OCI-M2 (cell line): ENCODE data around the gene OGFR.

Experiments
- DNase-seq: peaks from one replicate; lab custom pipeline; 2025; ENCODE audit not compliant: unreplicated experiment; lab: John Stamatoyannopoulos, UW

OGFR gene

GRCh38 chr20:62799459-62799858, 5.2 kb upstream of the OGFR start:
- DNase-seq: no peak

DNA sequence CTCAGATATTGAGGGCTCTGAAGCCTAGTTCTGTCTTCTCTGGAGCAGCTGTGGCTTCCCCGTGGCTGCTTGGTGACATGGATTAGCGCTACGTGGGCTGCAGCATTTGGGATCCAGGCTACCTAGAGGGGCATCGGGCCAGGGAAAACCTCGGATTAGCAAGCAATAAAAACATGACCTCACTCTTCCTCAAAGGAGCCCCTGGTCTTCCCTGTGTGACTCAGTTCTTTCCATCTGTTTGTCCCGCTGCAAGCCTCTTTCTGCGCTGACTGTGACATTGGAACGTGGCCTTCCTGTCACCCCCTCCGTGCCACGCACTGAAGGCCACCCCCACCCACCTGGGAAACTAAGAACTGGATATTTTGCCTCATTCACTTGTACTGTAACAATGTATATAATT, 4.8 kb upstream of the OGFR start:
- DNase-seq: no peak

- DNase-seq: no peak
Measured at GRCh38 chr20:62800314-62801259, 4.0 kb upstream of the OGFR start.

- no peak for DNase-seq
Measured at GRCh38 chr20:62801284-62802010, 3.2 kb upstream of the OGFR start.

GRCh38 chr20:62802026-62802712, 2.5 kb upstream of the OGFR start:
- DNase-seq: no peak

- DNase-seq: no peak
Measured at GRCh38 chr20:62804021-62804626, 511 bp upstream of the OGFR start.

GRCh38 chr20:62805155-62805710, 598 bp downstream of the OGFR start:
- DNase-seq: no peak

- no peak for DNase-seq
Measured at GRCh38 chr20:62805711-62806382, 1.2 kb downstream of the OGFR start.

DNA sequence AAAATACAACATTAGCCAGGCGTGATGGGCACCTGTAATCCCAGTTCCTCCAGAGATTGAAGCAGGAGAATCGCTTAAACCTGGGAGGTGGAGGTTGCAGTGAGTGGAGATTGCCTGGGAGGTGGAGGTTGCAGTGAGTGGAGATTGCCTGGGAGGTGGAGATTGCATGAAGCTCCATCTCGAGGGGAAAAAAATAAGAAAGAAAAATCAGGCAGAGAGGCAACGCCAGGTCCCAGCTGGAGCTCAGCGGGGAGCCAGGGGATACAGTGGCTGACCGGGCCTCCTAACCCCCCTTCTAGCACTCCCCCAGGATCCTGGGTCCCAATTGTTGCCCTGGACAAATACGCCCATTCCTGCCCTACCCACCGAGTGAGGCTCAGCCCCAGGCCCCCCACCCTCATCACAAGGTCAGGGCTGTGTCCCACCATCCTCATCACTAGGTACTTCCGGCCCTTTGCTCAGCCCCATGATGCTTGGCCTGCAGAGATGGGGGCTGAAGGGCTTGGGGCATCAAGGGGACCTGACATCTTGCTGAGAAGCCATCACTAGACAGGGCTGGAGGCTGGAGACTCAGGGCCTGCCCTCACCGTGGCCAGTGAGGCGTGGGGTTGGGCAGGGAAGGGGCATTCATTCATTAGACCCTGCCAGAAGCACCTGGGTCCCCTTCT, 1.9 kb downstream of the OGFR start:
- no peak for DNase-seq

GRCh38 chr20:62807444-62808210, 3.0 kb downstream of the OGFR start:
- no peak for DNase-seq

GRCh38 chr20:62808211-62808865, 3.7 kb downstream of the OGFR start:
- peak; percentile 11 for DNase-seq

DNA sequence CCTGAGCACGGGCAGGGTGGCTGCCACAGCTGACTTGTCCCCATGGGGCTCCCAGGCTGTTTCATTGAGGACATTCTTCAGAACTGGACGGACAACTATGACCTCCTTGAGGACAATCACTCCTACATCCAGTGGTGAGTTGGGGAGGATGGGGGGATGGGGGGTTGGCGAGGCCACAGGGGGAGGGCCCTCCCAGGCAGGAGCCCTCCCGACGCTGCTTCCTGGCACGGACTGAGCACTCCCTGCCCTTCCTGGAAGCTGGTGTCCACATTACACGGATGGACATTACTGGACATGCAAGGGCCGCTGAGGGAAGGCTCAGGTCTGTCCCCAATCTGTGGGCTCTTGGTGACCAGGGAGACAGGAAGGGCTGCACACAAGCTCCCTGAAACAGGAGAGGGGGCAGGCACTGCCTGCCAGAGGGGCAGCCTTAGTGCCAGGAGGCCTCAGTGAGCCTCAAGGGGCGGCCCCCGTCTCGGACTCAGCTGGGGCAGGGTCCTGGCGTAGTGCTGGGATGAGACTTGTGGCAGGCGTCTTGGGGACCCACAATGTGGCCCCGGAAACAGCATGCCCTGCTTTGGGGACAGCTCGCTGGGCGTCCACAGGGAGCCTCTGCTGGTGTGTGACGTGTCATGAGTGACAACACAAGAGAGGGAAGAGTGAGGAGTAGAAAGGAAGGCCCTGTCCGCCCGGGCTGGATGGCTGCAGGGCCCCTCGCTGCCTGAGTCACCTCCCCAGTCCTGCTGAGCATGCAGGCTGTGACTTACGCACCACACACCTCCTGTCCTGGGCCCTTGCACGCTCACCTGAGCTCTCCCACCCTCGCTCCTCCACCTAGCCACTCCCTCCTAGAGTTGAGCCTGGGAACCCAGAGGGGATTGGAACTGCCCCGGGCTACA, 5.1 kb downstream of the OGFR start:
- no peak for DNase-seq

DNA sequence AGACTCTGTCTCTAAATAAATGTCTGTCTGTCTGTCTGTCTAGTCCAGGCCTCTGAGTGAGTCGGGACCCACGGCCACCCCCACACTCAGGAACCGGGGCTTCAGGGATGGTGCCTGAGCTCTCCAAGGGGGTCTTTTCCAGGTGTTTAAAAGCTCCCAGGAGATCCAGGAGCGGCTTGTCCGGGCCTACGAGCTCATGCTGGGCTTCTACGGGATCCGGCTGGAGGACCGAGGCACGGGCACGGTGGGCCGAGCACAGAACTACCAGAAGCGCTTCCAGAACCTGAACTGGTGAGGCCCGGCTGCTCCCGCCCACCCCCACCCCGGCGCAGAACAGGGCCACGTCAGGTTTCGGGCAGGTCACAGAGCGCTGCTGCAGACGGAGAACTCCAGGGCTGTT, 6.7 kb downstream of the OGFR start:
- no peak for DNase-seq

GRCh38 chr20:62811720-62812119, 7.1 kb downstream of the OGFR start:
- no peak for DNase-seq

GRCh38 chr20:62812181-62812906, 7.7 kb downstream of the OGFR start:
- DNase-seq: no peak

DNA sequence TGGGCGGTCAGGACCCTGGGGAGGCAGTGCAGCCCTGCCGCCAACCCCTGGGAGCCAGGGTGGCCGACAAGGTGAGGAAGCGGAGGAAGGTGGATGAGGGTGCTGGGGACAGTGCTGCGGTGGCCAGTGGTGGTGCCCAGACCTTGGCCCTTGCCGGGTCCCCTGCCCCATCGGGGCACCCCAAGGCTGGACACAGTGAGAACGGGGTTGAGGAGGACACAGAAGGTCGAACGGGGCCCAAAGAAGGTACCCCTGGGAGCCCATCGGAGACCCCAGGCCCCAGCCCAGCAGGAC, 8.2 kb downstream of the OGFR start:
- no peak for DNase-seq

DNA sequence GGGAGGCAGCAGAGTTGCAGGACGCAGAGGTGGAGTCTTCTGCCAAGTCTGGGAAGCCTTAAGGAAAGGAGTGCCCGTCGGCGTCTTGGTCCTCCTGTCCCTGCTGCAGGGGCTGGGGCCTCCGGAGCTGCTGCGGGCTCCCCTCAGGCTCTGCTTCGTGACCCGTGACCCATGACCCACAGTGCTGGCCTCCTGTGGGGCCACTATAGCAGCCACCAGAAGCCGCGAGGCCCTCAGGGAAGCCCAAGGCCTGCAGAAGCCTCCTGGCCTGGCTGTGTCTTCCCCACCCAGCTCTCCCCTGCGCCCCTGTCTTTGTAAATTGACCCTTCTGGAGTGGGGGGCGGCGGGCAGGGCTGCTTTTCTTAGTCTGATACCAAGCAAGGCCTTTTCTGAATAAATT, 9.0 kb downstream of the OGFR start:
- no peak for DNase-seq
